NCI-H146 treated with DMSO at 0.1 percent for 48 hours (cell line): ENCODE measurements around the gene NEU4.

Source experiments
- DNase-seq: peaks from one replicate; lab custom pipeline; 2025; ENCODE audit not compliant: unreplicated experiment; lab: John Stamatoyannopoulos, UW

NEU4 gene

GRCh38 chr2:241851325-241852115 lies 42.5 kb downstream of the NEU4 start:
- no peak for DNase-seq

- no peak for DNase-seq
Measured at GRCh38 chr2:241852116-241852980, 43.4 kb downstream of the NEU4 start.

- no peak for DNase-seq
Measured at GRCh38 chr2:241852981-241853631, 44.1 kb downstream of the NEU4 start.

- no peak for DNase-seq
Measured at GRCh38 chr2:241853651-241854341, 44.8 kb downstream of the NEU4 start.

- no peak for DNase-seq
Measured at GRCh38 chr2:241854342-241855244, 45.6 kb downstream of the NEU4 start.

- no peak for DNase-seq
Measured at GRCh38 chr2:241855245-241855887, 46.4 kb downstream of the NEU4 start.

- DNase-seq = no peak
Measured at GRCh38 chr2:241855888-241856422, 47.0 kb downstream of the NEU4 start.

GRCh38 chr2:241857041-241857541 lies 48.1 kb downstream of the NEU4 start:
- DNase-seq = no peak

GRCh38 chr2:241857572-241858121 lies 48.7 kb downstream of the NEU4 start:
- no peak for DNase-seq

- no peak for DNase-seq
Measured at GRCh38 chr2:241858206-241859016, 49.4 kb downstream of the NEU4 start, which contains the start of gene PDCD1. Gene PDCD1, minus strand, starts transcription at chr2:241858894. Its CDS starts 56 bp downstream, at chr2:241858838.

GRCh38 chr2:241859017-241859435 lies 50.0 kb downstream of the NEU4 start:
- DNase-seq = no peak

- DNase-seq = no peak
Measured at GRCh38 chr2:241859436-241860183, 50.6 kb downstream of the NEU4 start.

- no peak for DNase-seq
Measured at GRCh38 chr2:241860184-241861078, 51.4 kb downstream of the NEU4 start.

GRCh38 chr2:241861264-241861663 lies 52.3 kb downstream of the NEU4 start:
- no peak for DNase-seq

GRCh38 chr2:241862093-241862492 lies 53.1 kb downstream of the NEU4 start:
- no peak for DNase-seq
